Loucy (cell line): Measurements from ENCODE around the gene TRABD2B.

ENCODE experiments used
- H2AFZ ChIP-seq: fragments of 200-600 bp; sonication (generic); 2 replicates; pipeline ENCODE4 v1.6.0; 2016; ENCODE audit warnings: antibody characterized with exemption, mild to moderate bottlenecking, low read length, moderate library complexity
- H3F3A ChIP-seq: fragments of 200-600 bp; 2 replicates; pipeline ENCODE4 v1.6.0; 2016; ENCODE audit warnings: antibody characterized with exemption, low read depth, mild to moderate bottlenecking
- H3K27me3 ChIP-seq: fragments of 200-600 bp; sonication (generic); 2 replicates; pipeline ENCODE4 v1.6.1; 2014; ENCODE audit warnings: low read length, mild to moderate bottlenecking; ENCODE audit not compliant: insufficient read depth, poor library complexity, severe bottlenecking
- H3K36me3 ChIP-seq: fragments of 200-600 bp; sonication (generic); 2 replicates; pipeline ENCODE4 v1.6.1; 2016; ENCODE audit warnings: low read length; ENCODE audit not compliant: insufficient read depth
- H3K4me1 ChIP-seq: fragments of 200-600 bp; sonication (generic); 2 replicates; pipeline ENCODE4 v1.5.1; 2014; ENCODE audit warnings: low read length, mild to moderate bottlenecking; ENCODE audit not compliant: insufficient read depth, poor library complexity, severe bottlenecking
- H3K4me2 ChIP-seq: fragments of 200-600 bp; sonication (generic); 2 replicates; pipeline ENCODE4 v1.6.0; 2014; ENCODE audit warnings: antibody characterized with exemption, low read length, low read depth, mild to moderate bottlenecking; ENCODE audit not compliant: poor library complexity, severe bottlenecking
- H3K4me3 ChIP-seq: fragments of 200-600 bp; sonication (generic); 2 replicates; pipeline ENCODE4 v1.5.1; 2014; ENCODE audit warnings: low read length, mild to moderate bottlenecking, mixed read lengths; ENCODE audit not compliant: poor library complexity, severe bottlenecking
- H3K79me2 ChIP-seq: fragments of 200-600 bp; sonication (generic); 2 replicates; pipeline ENCODE4 v1.6.1; 2014; ENCODE audit warnings: low read length; ENCODE audit not compliant: insufficient read depth
- H3K9ac ChIP-seq: fragments of 200-600 bp; sonication (generic); 2 replicates; pipeline ENCODE4 v1.6.0; 2014; ENCODE audit warnings: mild to moderate bottlenecking, low read depth, low read length, moderate library complexity; ENCODE audit not compliant: poor library complexity, severe bottlenecking
- H3K9me2 ChIP-seq: fragments of 200-600 bp; sonication (generic); replicated peaks from 2 replicates; pipeline ENCODE4 v1.6.1; 2016; ENCODE audit warnings: low read depth, low read length, mixed read lengths
- H3K9me3 ChIP-seq: fragments of 200-600 bp; sonication (generic); 2 replicates; pipeline ENCODE4 v1.6.1; 2014; ENCODE audit warnings: mild to moderate bottlenecking, antibody characterized with exemption, low read length, low read depth; ENCODE audit not compliant: insufficient read depth
- H4K20me1 ChIP-seq: fragments of 200-600 bp; sonication (generic); 2 replicates; pipeline ENCODE4 v1.6.0; 2014; ENCODE audit warnings: antibody characterized with exemption, low read length, mild to moderate bottlenecking; ENCODE audit not compliant: insufficient read depth, poor library complexity, severe bottlenecking
- EZH2phosphoT487 ChIP-seq: fragments of 200-600 bp; IDR thresholded peaks from 2 replicates; pipeline ENCODE4 v1.6.1; 2018; ENCODE audit warnings: antibody characterized with exemption, mild to moderate bottlenecking, moderate library complexity, borderline replicate concordance
- TF ChIP-seq, protein P1 (sequence below): fragments of 200-600 bp; sonication (generic); conservative IDR thresholded peaks from 2 replicates; pipeline ENCODE4 v1.5.1; 2014; ENCODE audit warnings: mild to moderate bottlenecking, antibody characterized with exemption, low read length

The TRABD2B gene

DNA sequence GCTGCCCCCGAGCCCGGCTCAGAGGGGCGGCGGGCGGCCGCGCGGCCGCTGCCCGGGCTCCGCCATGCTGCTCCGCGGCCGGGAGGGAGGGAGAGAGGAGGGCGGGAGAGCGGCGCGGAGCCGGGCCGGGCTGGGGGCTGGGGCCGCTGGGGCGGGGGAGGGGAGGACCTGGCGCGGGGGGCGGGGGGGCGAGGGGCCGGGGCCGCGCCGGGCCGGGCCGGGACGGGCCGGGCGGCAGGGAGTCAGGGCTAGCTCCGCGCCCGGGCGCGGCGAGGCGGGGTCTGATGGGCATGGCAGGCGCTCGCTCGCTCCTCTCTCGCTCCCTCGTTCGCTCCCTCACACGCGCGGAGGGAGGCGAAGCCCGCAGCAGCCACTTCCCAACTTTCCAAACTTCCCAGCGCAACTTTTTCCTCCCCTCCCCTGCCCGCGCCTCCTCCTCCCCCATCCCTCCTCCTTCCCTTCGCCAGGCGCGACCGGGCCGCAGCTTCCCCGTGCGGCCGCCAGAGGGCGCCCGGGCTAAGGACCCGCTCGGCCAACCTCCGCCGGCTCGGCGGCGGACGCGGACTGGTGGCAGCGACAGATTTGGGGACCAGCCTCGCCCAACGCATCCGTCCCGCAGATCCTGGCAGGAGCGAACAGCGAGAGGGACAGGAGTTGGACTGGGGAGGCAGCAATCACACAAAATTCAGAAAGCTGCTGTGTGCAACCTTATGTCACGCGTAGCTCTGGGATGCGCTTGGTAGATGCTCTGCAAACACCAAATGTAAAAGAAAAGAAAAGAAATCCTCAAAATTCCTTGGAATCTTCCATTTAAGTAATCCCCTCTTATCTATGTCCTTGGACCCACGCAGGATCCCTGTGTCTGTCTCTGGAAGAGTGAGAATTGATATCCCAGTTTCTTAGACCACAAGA lies at the start of gene TRABD2B:
Gene TRABD2B (minus strand): TSS at position 97 of the 912 bp plus-strand sequence.
- Histone ChIP-seq H3K4me1 (no peaks in the 10 kb centered on the region), H3K79me2 (no peaks in the 10 kb centered on the region), H3K4me2 (peak within 1 kb of the TSS; percentile 42), H4K20me1 (no peaks in the 10 kb centered on the region), H3K4me3 (peak within 1 kb of the TSS; percentile 62), H3F3A (no peaks in the 10 kb centered on the region), H2AFZ (peak within 1 kb of the TSS; percentile 55; the same call in 1 of the 2 replicates), H3K9me2 (no peaks in the 10 kb centered on the region), H3K9me3 (no peaks in the 10 kb centered on the region), H3K9ac (no peak within 1 kb of the TSS), H3K36me3 (no peaks in the 10 kb centered on the region), H3K27me3 (no peaks in the 10 kb centered on the region)
- TF ChIP-seq EZH2phosphoT487, result no peak
- TF ChIP-seq, protein P1, sequence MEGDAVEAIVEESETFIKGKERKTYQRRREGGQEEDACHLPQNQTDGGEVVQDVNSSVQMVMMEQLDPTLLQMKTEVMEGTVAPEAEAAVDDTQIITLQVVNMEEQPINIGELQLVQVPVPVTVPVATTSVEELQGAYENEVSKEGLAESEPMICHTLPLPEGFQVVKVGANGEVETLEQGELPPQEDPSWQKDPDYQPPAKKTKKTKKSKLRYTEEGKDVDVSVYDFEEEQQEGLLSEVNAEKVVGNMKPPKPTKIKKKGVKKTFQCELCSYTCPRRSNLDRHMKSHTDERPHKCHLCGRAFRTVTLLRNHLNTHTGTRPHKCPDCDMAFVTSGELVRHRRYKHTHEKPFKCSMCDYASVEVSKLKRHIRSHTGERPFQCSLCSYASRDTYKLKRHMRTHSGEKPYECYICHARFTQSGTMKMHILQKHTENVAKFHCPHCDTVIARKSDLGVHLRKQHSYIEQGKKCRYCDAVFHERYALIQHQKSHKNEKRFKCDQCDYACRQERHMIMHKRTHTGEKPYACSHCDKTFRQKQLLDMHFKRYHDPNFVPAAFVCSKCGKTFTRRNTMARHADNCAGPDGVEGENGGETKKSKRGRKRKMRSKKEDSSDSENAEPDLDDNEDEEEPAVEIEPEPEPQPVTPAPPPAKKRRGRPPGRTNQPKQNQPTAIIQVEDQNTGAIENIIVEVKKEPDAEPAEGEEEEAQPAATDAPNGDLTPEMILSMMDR, result peak; percentile 91

DNA sequence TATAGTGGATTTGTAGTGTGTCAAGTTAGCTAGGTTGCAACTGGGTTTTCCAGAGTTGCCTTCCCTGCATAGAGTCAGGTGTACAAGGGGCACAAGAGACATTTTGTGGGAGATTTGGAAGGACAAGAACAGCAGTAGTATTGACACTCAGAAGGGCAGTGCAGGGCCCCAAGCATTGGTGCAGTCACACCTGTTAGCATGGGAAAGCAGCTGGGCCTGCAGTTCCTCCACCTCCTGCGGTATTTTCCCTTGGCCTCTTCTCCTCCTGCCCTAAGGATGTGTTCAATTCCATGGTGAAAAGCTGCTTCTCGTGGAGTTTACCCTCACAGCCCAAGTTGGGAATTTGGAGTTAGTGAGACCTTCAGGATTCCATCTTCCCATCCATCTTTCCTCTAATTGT lies 47.1 kb upstream of the TRABD2B start:
- H3K27me3 ChIP-seq, result no peaks in the 10 kb centered on the region

DNA sequence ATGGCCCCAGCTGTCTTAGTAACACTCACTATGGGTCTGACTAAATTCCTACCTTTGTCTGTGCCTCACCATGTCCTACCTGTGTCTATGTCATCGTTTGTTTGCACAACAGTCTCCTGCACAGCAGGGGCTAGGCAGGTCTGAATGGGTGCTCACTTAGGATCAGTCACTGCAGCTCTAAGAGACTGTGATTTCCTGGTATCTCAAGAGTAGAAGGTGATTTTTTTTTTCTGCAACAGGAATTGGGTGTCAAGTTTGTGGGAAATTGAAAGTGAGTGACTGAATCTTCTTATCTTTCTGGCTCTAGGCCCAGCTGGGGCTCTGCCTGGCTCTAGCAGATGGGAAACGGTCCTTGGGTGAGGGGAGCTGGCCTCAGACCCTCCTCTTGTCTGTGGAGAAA lies 46.4 kb upstream of the TRABD2B start:
- Histone ChIP-seq H3K9me2 (no peaks in the 10 kb centered on the region), H2AFZ (no peak overlapping the region), H3K4me3 (no peak overlapping the region), H3K9me3 (no peaks in the 10 kb centered on the region), H3K79me2 (no peaks in the 10 kb centered on the region), H3K27me3 (no peaks in the 10 kb centered on the region), H3K9ac (no peak overlapping the region), H3K4me2 (no peak overlapping the region), H3K4me1 (no peaks in the 10 kb centered on the region), H3K36me3 (no peaks in the 10 kb centered on the region), H4K20me1 (no peaks in the 10 kb centered on the region), H3F3A (no peaks in the 10 kb centered on the region)
- TF ChIP-seq, protein P1, result no peak
- TF ChIP-seq EZH2phosphoT487, result no peak

More for the DNA sequence above, 47.1 kb upstream of the TRABD2B start:
- no peak overlapping the region for H3K4me3 ChIP-seq
- H3K4me1 ChIP-seq, result no peaks in the 10 kb centered on the region
- no peaks in the 10 kb centered on the region for H3K9me3 ChIP-seq
- TF ChIP-seq, protein P1, result no peak
- no peak for TF ChIP-seq EZH2phosphoT487
- no peaks in the 10 kb centered on the region for H4K20me1 ChIP-seq
- no peaks in the 10 kb centered on the region for H3K9me2 ChIP-seq
- no peak overlapping the region for H2AFZ ChIP-seq
- H3K9ac ChIP-seq, result no peak overlapping the region
- H3F3A ChIP-seq, result no peaks in the 10 kb centered on the region
- H3K36me3 ChIP-seq, result no peaks in the 10 kb centered on the region
- H3K79me2 ChIP-seq, result no peaks in the 10 kb centered on the region
- H3K4me2 ChIP-seq, result no peak overlapping the region
